Kidney epithelial cell (primary cell): ENCODE data around the gene URB1. TPM values are rescaled to one million over a fixed set of nuclear protein-coding genes. Genes with fewer than 3 reads are reported as not detected.

ENCODE experiments used
- DNase-seq: peaks from one replicate; pipeline ENCODE4 v3.0.0-alpha.2; 2010; ENCODE audit warnings: low read depth
- H3K27me3 ChIP-seq: 2 replicates; pipeline ENCODE4 v1.6.0; 2011; ENCODE audit warnings: low read length; ENCODE audit not compliant: control insufficient read depth, insufficient read depth
- H3K36me3 ChIP-seq: 2 replicates; pipeline ENCODE4 v1.5.1; 2011; ENCODE audit warnings: low read length; ENCODE audit not compliant: control insufficient read depth, insufficient read depth
- H3K4me3 ChIP-seq: 2 replicates; pipeline ENCODE4 v1.5.1; 2011; ENCODE audit warnings: low read depth, mild to moderate bottlenecking, control low read depth, low read length
- CTCF ChIP-seq: IDR thresholded peaks from 2 replicates; pipeline ENCODE4 v1.5.1; 2011; ENCODE audit warnings: mild to moderate bottlenecking, moderate library complexity, low read length, control low read depth, inconsistent platforms; ENCODE audit not compliant: insufficient read depth, poor library complexity, severe bottlenecking
- total RNA-seq: library from RNA; depleted of rRNA; stranded (reverse); fragments of >200 nt; gene quantifications from 2 replicates; pipeline ENCODE4 v1.2.3, GENCODE V29; 2015

Gene URB1
- total RNA-seq, 1 donor from 2014 or later = 17.8 TPM

DNA sequence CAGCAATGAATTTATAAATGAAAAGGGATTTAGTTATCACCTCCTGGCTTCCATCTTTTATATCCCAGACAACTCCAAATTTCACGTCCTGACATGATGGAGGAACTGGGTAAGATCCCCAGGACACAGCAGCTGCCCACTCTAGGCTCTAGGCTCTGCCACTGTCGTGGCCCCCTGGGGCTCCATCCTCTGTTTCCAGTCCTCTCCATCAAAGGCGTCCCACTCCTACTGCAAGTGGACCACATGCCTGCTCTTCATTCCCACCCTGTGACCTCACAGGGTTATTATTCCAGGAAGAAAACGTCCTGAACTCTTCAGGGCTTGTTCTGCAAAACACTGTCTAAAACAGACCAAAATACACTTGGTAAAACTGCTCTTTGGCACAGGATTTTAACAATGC is 11.9 kb downstream of the URB1 start:
- TF ChIP-seq CTCF = no peak
- H3K4me3 ChIP-seq = no peak overlapping the region
- no peak for DNase-seq
- H3K27me3 ChIP-seq = no peaks in the 10 kb centered on the region
- no peaks in the 10 kb centered on the region for H3K36me3 ChIP-seq

- TF ChIP-seq CTCF = no peak
- Histone ChIP-seq H3K4me3 (no peak overlapping the region), H3K27me3 (no peaks in the 10 kb centered on the region), H3K36me3 (no peaks in the 10 kb centered on the region)
- DNase-seq = no peak
Observed at GRCh38 chr21:32378956-32379355, 13.9 kb downstream of the URB1 start.

GRCh38 chr21:32377991-32378390 is 14.8 kb downstream of the URB1 start:
- no peaks in the 10 kb centered on the region for H3K36me3 ChIP-seq

GRCh38 chr21:32377506-32377905 is 15.3 kb downstream of the URB1 start:
- no peaks in the 10 kb centered on the region for H3K36me3 ChIP-seq
- no peak for TF ChIP-seq CTCF
- DNase-seq = no peak
- H3K4me3 ChIP-seq = no peak overlapping the region
- H3K27me3 ChIP-seq = no peaks in the 10 kb centered on the region

More at GRCh38 chr21:32377991-32378390, 14.8 kb downstream of the URB1 start:
- Histone ChIP-seq H3K4me3 (no peak overlapping the region), H3K27me3 (no peaks in the 10 kb centered on the region)
- DNase-seq = no peak
- no peak for TF ChIP-seq CTCF

- DNase-seq = no peak
- Histone ChIP-seq H3K4me3 (no peak overlapping the region), H3K36me3 (peaks cover 2% of the 10 kb centered on the region), H3K27me3 (no peaks in the 10 kb centered on the region)
- TF ChIP-seq CTCF = no peak
Observed at GRCh38 chr21:32372755-32373154, 20.1 kb downstream of the URB1 start.

DNA sequence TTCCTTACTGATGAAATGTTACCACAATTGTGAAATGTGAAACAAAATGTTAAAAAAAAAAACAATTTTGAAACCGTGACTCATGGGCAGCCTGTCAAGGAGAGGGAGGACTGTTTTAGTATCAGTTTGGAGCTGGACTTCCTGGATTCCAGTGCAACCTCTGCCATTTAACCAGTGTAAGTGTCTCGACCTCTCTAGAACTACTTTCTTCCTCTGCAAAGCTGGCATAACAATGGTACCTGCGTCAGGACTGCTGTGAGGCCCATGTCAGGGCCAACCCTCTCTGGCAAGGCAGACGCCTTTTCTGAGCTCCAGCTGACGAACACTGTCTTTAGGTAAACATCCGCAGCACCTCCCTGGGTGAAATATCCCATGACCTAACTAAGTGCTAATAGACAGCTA is 20.9 kb downstream of the URB1 start:
- TF ChIP-seq CTCF = no peak
- Histone ChIP-seq H3K36me3 (peaks cover 2% of the 10 kb centered on the region), H3K27me3 (no peaks in the 10 kb centered on the region), H3K4me3 (no peak overlapping the region)
- DNase-seq = no peak
